GM19455 (cell line): ENCODE results near the gene TIPARP.

Experiments
- ATAC-seq: cut with Tn5 transposase; IDR thresholded peaks from one replicate; pipeline ENCODE4 v1.9.1; 2021; ENCODE audit not compliant: unreplicated experiment

Gene TIPARP

GRCh38 chr3:156675830-156676767 lies 1.7 kb downstream of the TIPARP start:
- no peak for ATAC-seq

- no peak for ATAC-seq
Observed at GRCh38 chr3:156676768-156677479, 2.5 kb downstream of the TIPARP start.

GRCh38 chr3:156677536-156677935 lies 3.1 kb downstream of the TIPARP start:
- no peak for ATAC-seq

GRCh38 chr3:156678197-156678596 lies 3.8 kb downstream of the TIPARP start:
- no peak for ATAC-seq

- ATAC-seq: no peak
Observed at GRCh38 chr3:156680243-156680914, 6.0 kb downstream of the TIPARP start.

GRCh38 chr3:156681002-156681401 lies 6.6 kb downstream of the TIPARP start:
- peak; percentile 70 for ATAC-seq

- no peak for ATAC-seq
Observed at GRCh38 chr3:156682501-156682900, 8.1 kb downstream of the TIPARP start.

GRCh38 chr3:156682963-156683362 lies 8.6 kb downstream of the TIPARP start:
- no peak for ATAC-seq

- ATAC-seq: no peak
Observed at GRCh38 chr3:156685198-156685597, 10.8 kb downstream of the TIPARP start.

- peak; percentile 43 for ATAC-seq
Observed at GRCh38 chr3:156685752-156686151, 11.4 kb downstream of the TIPARP start.

- no peak for ATAC-seq
Observed at GRCh38 chr3:156687023-156687422, 12.6 kb downstream of the TIPARP start.

- no peak for ATAC-seq
Observed at GRCh38 chr3:156688632-156689452, 14.5 kb downstream of the TIPARP start.

GRCh38 chr3:156689608-156690007 lies 15.2 kb downstream of the TIPARP start:
- peak; percentile 11 for ATAC-seq

- ATAC-seq: no peak
Observed at GRCh38 chr3:156691920-156692319, 17.5 kb downstream of the TIPARP start.

GRCh38 chr3:156693166-156693565 lies 18.8 kb downstream of the TIPARP start:
- no peak for ATAC-seq

GRCh38 chr3:156694536-156694935 lies 20.1 kb downstream of the TIPARP start:
- ATAC-seq: no peak

GRCh38 chr3:156702367-156702766 lies 28.0 kb downstream of the TIPARP start:
- no peak for ATAC-seq

GRCh38 chr3:156704370-156705036 lies 30.1 kb downstream of the TIPARP start:
- ATAC-seq: no peak

- ATAC-seq: no peak
Observed at GRCh38 chr3:156705761-156706616, 31.6 kb downstream of the TIPARP start.
